Astrocyte (in vitro differentiated cells and primary cell): Measurements from ENCODE around the gene SET.

Experiments used
- EZH2 ChIP-seq: IDR thresholded peaks from 2 replicates; pipeline ENCODE4 v1.6.1; 2012; ENCODE audit warnings: mild to moderate bottlenecking, low read length, inconsistent platforms; ENCODE audit not compliant: insufficient read depth
- TF ChIP-seq, protein P1 (sequence below): IDR thresholded peaks from 2 replicates; pipeline ENCODE4 v1.5.1; 2011; ENCODE audit warnings: low read depth, mild to moderate bottlenecking, inconsistent platforms, low read length, moderate library complexity; ENCODE audit not compliant: insufficient read depth

DNA sequence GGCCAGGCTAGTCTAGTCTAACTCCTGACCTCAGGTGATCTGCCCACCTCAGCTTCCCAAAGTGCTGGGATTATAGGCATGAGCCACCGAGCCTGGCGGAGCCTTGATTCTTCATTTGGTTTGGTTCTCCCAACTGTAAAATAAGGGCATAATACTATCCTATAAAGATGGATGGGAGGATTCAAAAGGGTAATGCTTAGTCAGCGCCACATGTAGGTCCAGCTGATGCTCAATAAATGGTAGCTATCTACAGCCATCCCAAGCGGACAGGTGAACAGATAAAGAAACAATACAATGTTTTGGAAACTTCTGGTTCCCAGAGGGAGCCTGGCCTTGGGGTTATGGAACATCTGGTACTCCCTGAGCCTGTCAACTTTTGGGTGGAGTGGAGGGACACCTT is 13.6 kb upstream of the SET start:
- TF ChIP-seq, protein P1, sequence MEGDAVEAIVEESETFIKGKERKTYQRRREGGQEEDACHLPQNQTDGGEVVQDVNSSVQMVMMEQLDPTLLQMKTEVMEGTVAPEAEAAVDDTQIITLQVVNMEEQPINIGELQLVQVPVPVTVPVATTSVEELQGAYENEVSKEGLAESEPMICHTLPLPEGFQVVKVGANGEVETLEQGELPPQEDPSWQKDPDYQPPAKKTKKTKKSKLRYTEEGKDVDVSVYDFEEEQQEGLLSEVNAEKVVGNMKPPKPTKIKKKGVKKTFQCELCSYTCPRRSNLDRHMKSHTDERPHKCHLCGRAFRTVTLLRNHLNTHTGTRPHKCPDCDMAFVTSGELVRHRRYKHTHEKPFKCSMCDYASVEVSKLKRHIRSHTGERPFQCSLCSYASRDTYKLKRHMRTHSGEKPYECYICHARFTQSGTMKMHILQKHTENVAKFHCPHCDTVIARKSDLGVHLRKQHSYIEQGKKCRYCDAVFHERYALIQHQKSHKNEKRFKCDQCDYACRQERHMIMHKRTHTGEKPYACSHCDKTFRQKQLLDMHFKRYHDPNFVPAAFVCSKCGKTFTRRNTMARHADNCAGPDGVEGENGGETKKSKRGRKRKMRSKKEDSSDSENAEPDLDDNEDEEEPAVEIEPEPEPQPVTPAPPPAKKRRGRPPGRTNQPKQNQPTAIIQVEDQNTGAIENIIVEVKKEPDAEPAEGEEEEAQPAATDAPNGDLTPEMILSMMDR = no peak
- TF ChIP-seq EZH2 = no peak
